ENCODE measurements around the gene PIP4P1.

DNA sequence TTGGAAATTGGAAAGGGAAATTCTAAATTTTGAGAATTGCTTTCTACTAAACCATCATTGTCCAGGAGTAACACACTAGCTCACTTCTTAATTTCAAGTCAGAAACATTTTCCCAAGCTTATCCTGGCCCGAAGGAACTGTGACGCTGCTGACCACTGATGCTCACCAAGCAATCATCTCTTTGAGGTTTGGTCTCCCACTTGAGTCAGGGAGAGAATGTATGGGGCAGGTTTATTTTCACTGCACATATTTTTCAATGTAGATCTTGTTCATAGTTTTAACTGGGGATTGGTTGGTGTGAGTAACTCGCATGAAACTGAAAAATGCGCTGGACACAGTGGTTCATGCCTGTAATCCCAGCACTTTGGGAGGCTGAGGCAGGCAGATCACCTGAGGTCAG is 31.3 kb upstream of the PIP4P1 start:
- no peak for TF ChIP-seq GABPA (IDR thresholded peaks at IDR 0.05; ENCODE audit: borderline replicate concordance, insufficient read depth, low read length)
- no peak for TF ChIP-seq NRF1 (IDR thresholded peaks at IDR 0.05; ENCODE audit: low read depth, low read length)
- TF ChIP-seq, protein P1, sequence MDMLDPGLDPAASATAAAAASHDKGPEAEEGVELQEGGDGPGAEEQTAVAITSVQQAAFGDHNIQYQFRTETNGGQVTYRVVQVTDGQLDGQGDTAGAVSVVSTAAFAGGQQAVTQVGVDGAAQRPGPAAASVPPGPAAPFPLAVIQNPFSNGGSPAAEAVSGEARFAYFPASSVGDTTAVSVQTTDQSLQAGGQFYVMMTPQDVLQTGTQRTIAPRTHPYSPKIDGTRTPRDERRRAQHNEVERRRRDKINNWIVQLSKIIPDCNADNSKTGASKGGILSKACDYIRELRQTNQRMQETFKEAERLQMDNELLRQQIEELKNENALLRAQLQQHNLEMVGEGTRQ (IDR thresholded peaks at IDR 0.05; ENCODE audit: low read length) = no peak
